HG03342 (cell line): ENCODE data around the gene GOLGA6L22.
"Not testable (repeated sequence)": the region's sequence is repeated elsewhere in the genome, so short reads cannot be mapped to it uniquely, and the experiment has no call there.

Experiments
- ATAC-seq: cut with Tn5 transposase; IDR thresholded peaks from one replicate; pipeline ENCODE4 v1.9.1; 2021; ENCODE audit warnings: mild to moderate bottlenecking, moderate library complexity; ENCODE audit not compliant: unreplicated experiment

The GOLGA6L22 gene, protein sequence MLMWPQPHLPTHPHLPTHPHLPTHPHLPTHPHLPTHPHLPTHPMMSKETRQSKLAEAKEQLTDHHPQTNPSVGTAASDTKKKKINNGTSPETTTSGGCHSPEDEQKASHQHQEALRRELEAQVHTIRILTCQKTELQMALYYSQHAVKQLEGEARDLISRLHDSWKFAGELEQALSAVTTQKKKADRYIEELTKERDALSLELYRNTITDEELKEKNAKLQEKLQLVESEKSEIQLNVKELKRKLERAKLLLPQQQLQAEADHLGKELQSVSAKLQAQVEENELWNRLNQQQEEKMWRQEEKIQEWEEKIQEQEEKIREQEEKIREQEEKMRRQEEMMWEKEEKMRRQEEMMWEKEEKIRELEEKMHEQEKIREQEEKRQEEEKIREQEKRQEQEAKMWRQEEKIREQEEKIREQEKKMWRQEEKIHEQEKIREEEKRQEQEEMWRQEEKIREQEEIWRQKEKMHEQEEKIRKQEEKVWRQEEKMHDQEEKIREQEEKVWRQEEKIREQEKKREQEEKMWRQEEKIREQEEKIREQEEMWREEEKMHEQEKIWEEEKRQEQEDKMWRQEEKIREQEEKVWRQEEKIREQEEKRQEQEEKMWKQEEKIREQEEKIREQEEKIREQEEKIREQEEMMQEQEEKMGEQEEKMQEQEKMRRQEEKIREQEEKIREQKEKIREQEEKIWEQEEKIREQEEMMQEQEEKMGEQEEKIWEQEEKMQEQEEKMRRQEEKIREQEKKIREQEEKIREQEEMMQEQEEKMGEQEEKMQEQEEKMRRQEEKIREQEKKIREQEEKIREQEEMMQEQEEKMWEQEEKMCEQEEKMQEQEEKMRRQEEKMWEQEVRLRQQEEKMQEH

DNA sequence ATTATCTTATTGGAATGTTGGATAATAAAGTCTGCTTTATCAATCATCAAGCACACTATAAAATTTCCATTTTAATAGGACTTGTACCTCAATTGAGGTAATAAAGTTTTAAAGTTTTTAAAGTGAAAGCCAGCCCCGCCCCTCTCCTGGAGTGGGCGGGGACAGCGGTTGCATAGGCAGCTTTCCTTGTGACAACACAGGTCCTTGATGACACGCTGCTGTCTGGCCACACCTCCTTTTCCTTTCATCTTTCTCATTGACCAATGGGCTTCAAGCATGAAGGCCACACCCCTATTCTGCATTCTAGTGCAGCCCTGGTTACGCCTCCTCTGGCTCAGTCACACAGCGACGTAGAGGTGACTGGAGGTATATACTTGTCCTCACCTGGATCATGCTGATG lies at the start of gene GOLGA6L22:
Gene GOLGA6L22 (plus strand): TSS at position 301 of the 400 bp plus-strand sequence. CDS start 91 bp downstream, at position 392.
- not testable (repeated sequence) for ATAC-seq

DNA sequence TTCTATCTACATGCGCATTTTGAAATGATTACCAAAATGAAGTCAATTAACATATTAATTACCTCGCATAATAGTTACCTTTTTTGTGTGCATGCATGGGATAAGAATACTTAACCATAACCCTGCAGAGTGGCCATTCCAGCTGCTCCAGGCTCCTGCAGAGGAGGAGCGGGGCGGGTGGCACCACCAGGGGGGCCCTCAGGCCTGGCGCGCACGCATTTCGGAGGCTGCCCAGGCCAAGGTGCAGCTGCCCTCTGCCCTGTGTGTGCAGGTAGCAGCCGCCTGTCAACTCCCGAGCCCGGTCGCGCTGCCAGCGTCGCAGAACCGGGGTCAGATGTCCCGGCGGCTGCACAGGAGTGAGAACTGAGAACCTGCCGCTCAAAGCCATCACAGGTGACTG lies 41.4 kb upstream of the GOLGA6L22 start:
- ATAC-seq = not testable (repeated sequence)

DNA sequence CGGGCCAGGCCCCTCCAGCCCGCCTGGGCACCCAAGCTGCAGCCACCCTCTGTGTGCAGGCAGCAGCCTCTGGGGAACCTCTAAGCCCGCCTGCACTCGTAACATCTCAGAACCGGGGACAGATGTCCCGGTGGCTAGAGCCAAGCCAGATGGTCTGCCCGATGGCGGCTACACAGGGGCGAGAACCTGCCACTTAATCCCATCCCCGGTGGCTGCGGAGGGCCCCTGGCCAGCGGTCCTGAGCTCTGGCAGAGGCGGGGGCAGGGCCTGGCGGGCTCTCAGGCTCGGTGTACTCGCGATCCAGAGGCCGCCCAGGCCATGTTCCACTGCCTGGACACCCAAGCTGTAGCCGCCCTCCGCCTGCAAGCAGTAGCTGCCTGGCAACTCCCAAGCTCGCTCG lies 40.9 kb upstream of the GOLGA6L22 start:
- not testable (repeated sequence) for ATAC-seq

DNA sequence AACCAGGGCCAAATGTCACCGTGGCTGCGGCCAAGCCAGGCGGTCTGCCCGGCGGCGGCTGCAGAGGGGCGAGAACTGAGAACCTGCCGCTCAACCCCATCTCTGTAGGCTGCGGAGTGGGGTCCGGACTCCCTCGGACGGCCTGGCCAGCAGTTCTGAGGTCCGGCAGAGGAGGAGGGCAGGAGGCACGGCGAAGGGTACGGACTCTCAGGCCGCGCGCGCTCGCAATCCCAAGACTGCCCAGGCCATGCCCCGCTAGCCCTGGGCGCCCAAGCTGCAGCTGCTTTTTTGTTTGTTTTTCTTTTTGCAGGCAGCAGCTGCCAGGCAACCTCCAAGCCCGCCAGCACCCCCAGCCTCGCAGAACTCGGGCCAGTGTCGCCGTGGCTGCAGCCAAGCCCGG lies 40.5 kb upstream of the GOLGA6L22 start:
- not testable (repeated sequence) for ATAC-seq

DNA sequence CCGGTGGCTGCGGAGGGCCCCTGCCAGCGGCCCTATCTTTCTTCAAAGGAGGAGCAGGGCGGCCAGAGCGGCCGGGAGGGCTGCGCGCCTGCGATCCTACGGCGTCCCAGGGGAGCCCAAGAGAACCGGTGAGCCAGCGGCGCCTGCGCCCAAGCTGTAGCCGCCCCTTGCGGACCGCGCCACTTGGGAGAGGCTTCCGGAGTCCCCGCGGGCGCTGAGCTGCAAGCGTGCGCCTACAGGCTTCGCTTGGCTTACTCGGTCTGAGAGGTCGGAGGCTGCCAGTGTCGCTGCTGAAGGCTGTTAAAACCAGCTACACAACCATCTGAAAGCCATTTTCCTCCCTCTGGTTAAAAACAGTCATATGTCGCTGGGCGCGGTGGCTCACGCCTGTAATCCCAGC lies 40.0 kb upstream of the GOLGA6L22 start:
- ATAC-seq = not testable (repeated sequence)

- ATAC-seq = not testable (repeated sequence)
Observed at GRCh38 chr15:22420340-22420739, 38.4 kb upstream of the GOLGA6L22 start.

- ATAC-seq = not testable (repeated sequence)
Observed at GRCh38 chr15:22429426-22429825, 29.3 kb upstream of the GOLGA6L22 start.

DNA sequence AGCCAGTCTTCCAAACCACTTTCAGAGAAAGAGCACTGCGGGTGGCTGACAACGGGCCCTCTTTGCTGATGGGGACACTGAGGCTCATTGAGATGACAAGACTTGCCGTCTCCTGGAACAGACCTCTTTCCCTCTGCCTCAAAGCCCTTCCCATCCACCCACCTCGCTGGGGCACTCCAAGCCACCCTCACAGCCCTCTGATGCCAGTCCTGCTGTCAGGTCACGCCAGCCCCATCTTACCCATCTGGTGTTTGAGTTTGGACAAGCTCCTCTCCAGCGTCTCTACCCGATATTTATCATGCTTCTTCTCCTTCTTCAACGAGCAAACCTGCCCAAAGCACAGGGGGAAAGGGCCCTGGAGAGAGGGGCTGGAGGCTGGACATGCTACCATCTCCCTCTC lies 27.0 kb upstream of the GOLGA6L22 start:
- not testable (repeated sequence) for ATAC-seq

DNA sequence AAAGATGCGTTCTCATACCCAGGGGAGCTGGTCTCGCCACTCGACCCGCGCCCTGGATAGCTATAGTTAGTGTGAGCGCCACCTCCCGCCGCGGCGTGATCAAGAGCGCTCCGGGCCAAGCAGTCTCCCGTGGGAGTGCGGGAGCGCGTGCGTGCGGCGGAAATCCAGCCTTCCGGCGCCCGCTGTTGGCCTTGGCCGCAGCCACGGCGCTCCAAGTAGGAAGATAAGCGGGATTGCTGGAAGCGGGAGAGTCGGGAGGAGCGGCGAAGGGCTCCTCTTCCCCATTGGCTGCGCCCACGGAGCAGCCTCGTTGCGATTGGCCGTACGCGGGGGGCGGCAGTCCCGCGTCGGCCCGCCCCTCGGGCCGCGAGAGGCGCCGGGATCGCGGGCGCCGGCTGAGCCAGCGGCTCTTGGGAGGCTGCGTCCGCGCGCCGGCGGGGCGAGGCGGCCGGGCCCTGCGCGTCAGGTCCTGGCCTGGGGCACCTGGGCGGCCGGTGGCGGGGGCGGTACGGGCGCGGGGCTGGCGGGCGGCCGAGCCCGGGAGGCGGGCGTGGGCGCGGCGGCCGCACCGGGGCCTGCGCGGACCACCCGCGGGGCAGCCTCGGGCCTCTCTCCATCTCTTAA lies 35.9 kb downstream of the GOLGA6L22 start:
- not testable (repeated sequence) for ATAC-seq

GRCh38 chr15:22497200-22497599 lies 38.5 kb downstream of the GOLGA6L22 start:
- not testable (repeated sequence) for ATAC-seq

DNA sequence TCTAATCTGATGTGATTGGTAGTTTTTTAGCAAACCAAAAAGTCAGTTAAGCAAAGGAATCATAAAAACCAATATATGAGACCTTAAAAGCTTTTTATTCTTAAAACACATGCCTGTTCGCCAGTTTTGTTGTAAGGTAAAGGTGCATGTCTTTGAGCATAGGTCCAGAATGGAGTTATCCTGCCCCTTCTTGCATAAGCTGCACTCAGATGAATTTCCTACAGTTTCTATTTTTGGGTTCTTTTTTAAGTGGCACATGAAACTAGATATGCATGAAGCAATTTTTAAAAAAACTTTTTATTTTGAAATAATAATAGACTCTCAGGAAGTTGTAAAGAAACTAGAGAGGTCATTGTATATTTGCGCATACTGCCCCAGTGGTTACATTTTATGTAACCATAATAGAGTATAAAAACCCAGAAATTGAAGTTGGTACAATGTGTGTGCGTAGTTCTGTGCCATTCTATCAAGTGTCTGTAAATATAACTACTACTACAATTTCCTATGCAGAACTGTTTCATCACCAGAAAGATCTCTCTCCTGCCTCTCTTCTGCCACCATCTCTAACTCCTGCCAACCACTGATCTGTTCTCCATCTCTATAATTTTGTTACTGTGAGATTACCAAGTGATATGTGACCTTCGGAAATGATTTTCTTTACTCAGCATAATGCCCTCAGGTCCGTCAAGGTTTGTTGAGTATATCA lies 39.7 kb downstream of the GOLGA6L22 start:
- not testable (repeated sequence) for ATAC-seq

DNA sequence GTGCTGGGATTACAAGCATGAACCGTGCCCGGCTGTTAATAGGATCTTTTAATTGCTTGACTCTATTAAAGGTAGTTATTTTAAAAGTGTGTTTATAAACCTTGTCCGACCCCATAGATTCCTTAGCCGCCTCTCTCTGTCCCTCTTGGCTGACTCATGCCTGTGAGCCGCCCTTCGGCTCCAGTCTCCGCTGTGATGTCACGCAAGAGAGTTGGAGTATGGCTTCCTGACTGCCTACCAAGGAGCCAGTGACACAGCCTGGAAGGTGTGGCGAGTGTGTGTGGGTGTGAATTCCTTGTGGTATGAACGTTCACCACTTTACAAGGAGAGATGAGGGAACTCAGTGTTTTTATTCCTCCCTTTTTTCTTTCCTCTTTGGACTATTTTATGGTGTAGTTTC lies 43.6 kb downstream of the GOLGA6L22 start:
- ATAC-seq = not testable (repeated sequence)

GRCh38 chr15:22506959-22507358 lies 48.3 kb downstream of the GOLGA6L22 start:
- not testable (repeated sequence) for ATAC-seq

DNA sequence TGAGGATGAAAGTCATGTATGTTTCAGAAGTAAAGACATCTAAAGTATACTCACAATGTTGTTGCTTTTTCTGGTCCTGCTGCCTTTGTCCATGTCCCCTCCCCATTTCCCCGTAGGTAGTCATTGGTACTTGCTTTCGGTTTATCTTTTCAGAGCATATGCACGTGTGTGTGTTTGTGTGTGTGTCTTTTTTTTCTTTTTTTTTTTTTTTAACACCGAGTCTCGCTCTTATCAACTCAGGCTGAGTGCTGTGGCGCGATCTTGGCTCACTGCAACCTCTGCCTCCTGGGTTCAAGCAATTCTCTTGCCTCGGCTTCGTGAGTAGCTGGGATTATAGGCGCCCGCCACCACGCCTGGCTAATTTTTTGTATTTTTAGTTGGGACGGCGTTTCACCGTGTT lies 57.4 kb downstream of the GOLGA6L22 start:
- not testable (repeated sequence) for ATAC-seq
